Bronchial epithelial cell (primary cell): ENCODE results near the gene CHD8. TPM values are rescaled to one million over a fixed set of nuclear protein-coding genes. Genes with fewer than 3 reads are reported as not detected.

ENCODE experiments used
- DNase-seq: peaks from one replicate; pipeline ENCODE4 v3.0.0-alpha.2; 2010; ENCODE audit warnings: low read depth
- FAIRE-seq: peaks from 2 replicates; lab custom pipeline; 2011; peaks lifted over from hg19 to GRCh38; lab: Jason Lieb, UNC
- H3K27me3 ChIP-seq: 2 replicates; pipeline ENCODE4 v1.5.1; 2011; ENCODE audit warnings: low read length; ENCODE audit not compliant: control insufficient read depth, insufficient read depth
- H3K36me3 ChIP-seq: 2 replicates; pipeline ENCODE4 v1.5.1; 2011; ENCODE audit warnings: low read length; ENCODE audit not compliant: control insufficient read depth, insufficient read depth
- H3K4me3 ChIP-seq: 2 replicates; pipeline ENCODE4 v1.5.1; 2011; ENCODE audit warnings: mild to moderate bottlenecking, low read depth, low read length, control low read depth
- total RNA-seq: library from RNA; depleted of rRNA; stranded (reverse); fragments of >200 nt; gene quantifications from 2 replicates; pipeline ENCODE4 v1.2.1, GENCODE V29; 2014
- TF ChIP-seq, protein P1 (sequence below): IDR thresholded peaks from 2 replicates; pipeline ENCODE4 v1.5.1; 2011; ENCODE audit warnings: mild to moderate bottlenecking, moderate library complexity, low read length, control low read depth, inconsistent platforms; ENCODE audit not compliant: insufficient read depth, severe bottlenecking

CHD8 gene
- total RNA-seq, 1 donor from 2014 or later = 29.7 TPM

DNA sequence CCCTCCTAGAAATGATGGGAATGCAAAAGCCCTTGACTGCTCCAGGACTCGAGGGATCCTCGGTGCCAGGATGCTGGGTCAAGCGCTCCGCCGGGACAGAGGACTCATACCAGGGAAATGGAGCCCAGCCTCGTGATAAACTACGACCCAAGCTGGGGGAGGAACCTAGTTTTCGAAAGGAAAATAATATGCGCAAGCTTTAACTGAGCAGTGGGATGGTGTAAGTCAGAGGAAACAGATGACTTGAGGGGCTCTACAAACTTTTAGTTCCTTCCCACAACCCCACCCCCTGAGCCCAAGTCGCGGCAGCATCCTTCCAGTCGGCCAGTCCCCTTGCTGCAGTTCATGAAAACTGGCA lies 71.5 kb downstream of the CHD8 start:
- no peak for FAIRE-seq
- Histone ChIP-seq H3K4me3 (peak overlapping the region; percentile 47), H3K36me3 (peaks cover 6% of the 10 kb centered on the region), H3K27me3 (no peaks in the 10 kb centered on the region)
- DNase-seq = no peak
- TF ChIP-seq, protein P1, sequence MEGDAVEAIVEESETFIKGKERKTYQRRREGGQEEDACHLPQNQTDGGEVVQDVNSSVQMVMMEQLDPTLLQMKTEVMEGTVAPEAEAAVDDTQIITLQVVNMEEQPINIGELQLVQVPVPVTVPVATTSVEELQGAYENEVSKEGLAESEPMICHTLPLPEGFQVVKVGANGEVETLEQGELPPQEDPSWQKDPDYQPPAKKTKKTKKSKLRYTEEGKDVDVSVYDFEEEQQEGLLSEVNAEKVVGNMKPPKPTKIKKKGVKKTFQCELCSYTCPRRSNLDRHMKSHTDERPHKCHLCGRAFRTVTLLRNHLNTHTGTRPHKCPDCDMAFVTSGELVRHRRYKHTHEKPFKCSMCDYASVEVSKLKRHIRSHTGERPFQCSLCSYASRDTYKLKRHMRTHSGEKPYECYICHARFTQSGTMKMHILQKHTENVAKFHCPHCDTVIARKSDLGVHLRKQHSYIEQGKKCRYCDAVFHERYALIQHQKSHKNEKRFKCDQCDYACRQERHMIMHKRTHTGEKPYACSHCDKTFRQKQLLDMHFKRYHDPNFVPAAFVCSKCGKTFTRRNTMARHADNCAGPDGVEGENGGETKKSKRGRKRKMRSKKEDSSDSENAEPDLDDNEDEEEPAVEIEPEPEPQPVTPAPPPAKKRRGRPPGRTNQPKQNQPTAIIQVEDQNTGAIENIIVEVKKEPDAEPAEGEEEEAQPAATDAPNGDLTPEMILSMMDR = no peak

DNA sequence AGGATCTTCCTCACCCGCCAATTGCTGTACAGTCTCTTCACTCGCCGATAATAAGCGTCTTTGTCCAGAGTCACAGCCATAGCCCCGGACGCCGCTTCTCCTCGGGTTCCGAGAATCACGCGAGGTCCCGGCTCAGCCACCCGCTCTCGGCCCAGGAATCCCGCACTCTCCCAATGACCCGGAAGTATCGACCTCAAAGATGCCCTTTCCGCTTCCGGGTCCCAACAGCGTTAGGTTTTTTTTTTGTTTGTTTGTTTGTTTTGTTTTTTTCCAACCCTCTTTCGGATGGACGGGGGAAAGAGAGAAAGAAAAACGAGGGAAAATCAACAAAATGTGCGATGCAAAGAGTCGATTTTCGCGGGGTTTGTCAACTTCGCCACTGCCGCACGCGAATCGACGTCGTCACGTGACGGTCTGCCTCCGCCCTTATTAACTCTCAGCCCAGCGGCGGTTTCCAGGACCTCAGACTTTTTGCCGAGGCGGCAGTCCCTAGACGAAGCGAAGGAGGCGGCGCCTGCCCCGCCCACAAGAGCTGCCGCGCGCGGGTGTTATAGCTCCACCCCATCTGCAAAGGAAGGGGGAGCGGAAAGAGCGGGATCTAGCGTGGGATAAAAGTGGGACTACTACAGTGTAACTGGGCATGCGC lies 72.0 kb downstream of the CHD8 start, which contains the start of gene SUPT16H:
TSS of gene SUPT16H (minus strand) at position 172 of the 646 bp plus-strand sequence. CDS start at position 80, 92 bp downstream.
- Histone ChIP-seq H3K27me3 (no peaks in the 10 kb centered on the region), H3K36me3 (peaks cover 6% of the 10 kb centered on the region), H3K4me3 (peak within 1 kb of the TSS; percentile 47)
- TF ChIP-seq, protein P1 = no peak
- FAIRE-seq = no peak
- DNase-seq = peak; percentile 87

DNA sequence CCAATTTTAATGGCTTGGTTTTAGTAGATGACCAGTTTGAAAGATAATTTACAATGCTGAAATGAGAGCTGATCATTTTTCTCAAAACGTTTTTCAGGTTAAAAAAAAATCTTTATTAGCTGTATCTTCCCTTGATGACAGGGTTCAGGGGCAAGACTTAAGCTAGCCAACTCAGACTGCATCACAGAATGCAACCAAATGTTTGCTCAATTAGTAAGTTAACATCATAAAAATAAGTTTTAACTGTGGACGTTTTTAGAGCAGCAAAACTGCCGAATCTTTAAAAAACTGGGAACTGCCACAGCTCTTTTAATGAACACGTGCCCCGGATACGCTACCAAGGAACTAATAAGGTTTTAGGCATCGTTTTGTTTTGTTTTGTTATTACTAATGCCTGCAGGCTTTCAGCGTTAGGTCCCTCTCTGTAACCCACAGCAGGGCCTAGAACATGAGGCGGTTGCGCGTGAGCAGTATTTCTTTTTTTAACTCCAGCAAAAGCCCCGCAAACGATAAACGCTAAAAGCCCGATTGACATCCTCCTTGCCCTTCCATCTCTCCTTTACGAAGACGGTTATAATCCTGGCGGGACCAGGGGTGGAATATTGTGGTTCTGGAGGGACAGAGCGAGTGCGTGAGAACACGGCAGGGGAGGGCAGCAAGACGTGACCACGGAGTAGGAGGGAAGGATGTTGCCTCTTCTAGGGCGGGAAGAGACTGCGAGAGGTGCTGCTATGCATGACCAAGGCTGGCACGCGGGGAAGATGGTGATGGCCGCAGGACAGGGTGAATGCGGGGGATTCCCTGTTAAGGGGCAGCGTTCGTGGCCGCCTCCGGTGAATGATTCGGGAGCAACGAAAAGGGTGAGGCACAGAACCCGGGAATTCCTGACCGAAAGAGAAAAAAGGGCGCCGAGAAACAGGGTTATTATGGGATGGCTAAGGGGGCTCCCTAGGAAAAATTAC lies 72.8 kb downstream of the CHD8 start:
- DNase-seq = peak; percentile 31

DNA sequence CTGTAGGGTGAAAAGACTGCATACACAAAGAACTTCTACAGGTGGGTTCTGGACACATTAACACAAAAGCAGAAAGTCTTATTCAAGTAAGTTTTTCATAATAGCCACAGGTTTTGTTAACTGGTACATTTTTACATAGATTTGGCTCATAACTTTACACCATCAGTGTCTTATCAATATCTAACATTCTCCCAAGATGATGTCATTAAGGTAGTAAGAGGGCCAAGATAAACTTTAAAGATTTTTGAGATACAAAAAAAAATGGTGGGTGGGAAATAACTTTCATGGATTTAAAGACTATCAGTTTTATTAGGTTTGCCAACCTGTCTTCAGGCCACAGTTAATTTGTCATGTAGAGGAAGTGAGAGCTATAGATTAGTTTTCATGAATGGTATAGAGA lies 73.8 kb downstream of the CHD8 start:
- H3K4me3 ChIP-seq = no peak overlapping the region
- no peak for DNase-seq
- H3K27me3 ChIP-seq = no peaks in the 10 kb centered on the region
- peaks cover 3% of the 10 kb centered on the region for H3K36me3 ChIP-seq
- TF ChIP-seq, protein P1 = no peak
- no peak for FAIRE-seq

More for the DNA sequence above, 72.8 kb downstream of the CHD8 start:
- H3K27me3 ChIP-seq = no peaks in the 10 kb centered on the region
- FAIRE-seq = no peak
- TF ChIP-seq, protein P1 = no peak
- peaks cover 3% of the 10 kb centered on the region for H3K36me3 ChIP-seq
- H3K4me3 ChIP-seq = peak overlapping the region; percentile 47

DNA sequence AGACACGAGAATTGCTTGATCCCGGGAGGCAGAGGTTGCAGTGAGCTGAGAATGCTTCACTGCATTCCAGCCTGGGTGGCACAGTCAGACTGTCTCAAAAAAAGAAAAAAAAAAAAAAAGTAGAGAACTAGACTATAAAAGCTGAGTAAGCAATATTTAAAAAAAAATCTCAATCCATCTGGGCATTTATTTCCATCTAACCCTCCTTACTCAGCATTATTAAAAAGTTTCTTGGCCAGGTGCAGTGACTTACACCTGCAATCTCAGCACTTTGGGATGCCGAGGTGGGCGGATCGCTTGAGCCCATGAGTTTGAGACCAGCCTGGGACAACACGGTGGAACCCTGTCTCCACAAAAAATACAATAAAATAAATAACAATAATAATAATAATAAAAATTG lies 76.6 kb downstream of the CHD8 start:
- Histone ChIP-seq H3K36me3 (no peaks in the 10 kb centered on the region), H3K27me3 (no peaks in the 10 kb centered on the region), H3K4me3 (no peak overlapping the region)
- no peak for DNase-seq
- TF ChIP-seq, protein P1 = no peak
- no peak for FAIRE-seq
